Chondrocyte (in vitro differentiated cells): ENCODE results near the gene CEP97. TPM values are rescaled to one million over a fixed set of nuclear protein-coding genes. Genes with fewer than 3 reads are reported as not detected.
A peak's percentile ranks its signal among the peaks of the same experiment; 100 is the strongest.

Experiments
- DNase-seq: peaks from one replicate; pipeline ENCODE4 v3.0.0; 2021; ENCODE audit warnings: mixed read lengths, low spot score
- H3K27ac Mint-ChIP-seq: one replicate; pipeline ENCODE4 v1.8.0; 2021; ENCODE audit warnings: mild to moderate bottlenecking, moderate library complexity, mixed read lengths; ENCODE audit not compliant: unreplicated experiment
- H3K27me3 Mint-ChIP-seq: 2 replicates; pipeline ENCODE4 v1.8.0; 2021; ENCODE audit warnings: low read depth, mixed read lengths
- H3K36me3 Mint-ChIP-seq: 2 replicates; pipeline ENCODE4 v1.8.0; 2021; ENCODE audit warnings: low read depth, mixed read lengths
- H3K4me1 Mint-ChIP-seq: 2 replicates; pipeline ENCODE4 v1.8.0; 2021; ENCODE audit warnings: low read depth, mild to moderate bottlenecking, mixed read lengths
- H3K4me3 Mint-ChIP-seq: one replicate; pipeline ENCODE4 v1.8.0; 2021; ENCODE audit warnings: mild to moderate bottlenecking, moderate library complexity, mixed read lengths; ENCODE audit not compliant: unreplicated experiment
- H3K9me3 Mint-ChIP-seq: 2 replicates; pipeline ENCODE4 v1.8.0; 2021; ENCODE audit warnings: low read depth, mixed read lengths
- CTCF ChIP-seq: fragments of 200-600 bp; sonication (generic); IDR thresholded peaks from 2 replicates; pipeline ENCODE4 v1.5.0; 2021; ENCODE audit warnings: antibody characterized with exemption, mild to moderate bottlenecking, moderate library complexity
- total RNA-seq: library from RNA; stranded (reverse); gene quantifications from 3 replicates; pipeline ENCODE4 v1.2.1, GENCODE V29; 2021

CEP97 gene
- total RNA-seq, 1 donor from 2014 or later, result 11.8 TPM

DNA sequence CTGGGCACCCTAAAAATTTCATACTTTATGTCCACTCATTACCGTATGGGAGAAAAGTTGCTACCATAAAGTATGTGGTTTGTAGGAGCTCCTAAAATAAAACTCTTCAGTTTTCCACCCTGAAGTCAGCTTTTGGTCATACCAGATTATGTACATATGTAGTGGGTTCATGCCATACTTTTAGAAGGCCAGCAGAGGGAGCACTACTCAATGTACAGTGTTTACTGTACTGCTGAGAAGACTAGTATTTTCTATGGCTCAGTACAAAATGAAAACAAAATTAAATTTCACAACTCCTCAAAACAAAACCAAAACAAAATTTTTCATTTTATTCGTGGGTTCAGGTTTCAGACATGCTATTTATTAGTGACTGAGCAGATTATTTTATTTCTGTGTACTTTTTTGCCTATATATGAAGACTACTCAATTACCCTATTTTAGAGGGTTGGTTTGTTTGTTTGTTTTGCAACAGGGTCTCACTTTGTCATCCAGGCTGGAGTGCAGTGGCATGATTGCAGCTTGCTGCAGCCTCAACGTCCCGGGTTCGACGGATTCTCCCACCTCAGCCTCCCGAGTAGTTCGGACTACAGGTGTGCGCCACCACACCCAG, 78.9 kb downstream of the CEP97 start:
- no peak for DNase-seq
- no peak overlapping the region for H3K27ac Mint-ChIP-seq
- H3K9me3 Mint-ChIP-seq, result peaks cover 5% of the 10 kb centered on the region
- H3K36me3 Mint-ChIP-seq, result peaks cover 4% of the 10 kb centered on the region
- H3K4me3 Mint-ChIP-seq, result no peak overlapping the region
- no peaks in the 10 kb centered on the region for H3K27me3 Mint-ChIP-seq
- peak; percentile 95 for TF ChIP-seq CTCF
- no peaks in the 10 kb centered on the region for H3K4me1 Mint-ChIP-seq

- Mint-ChIP-seq H3K27ac (no peak overlapping the region), H3K4me1 (peaks cover under 1% of the 10 kb centered on the region), H3K36me3 (peaks cover 4% of the 10 kb centered on the region), H3K4me3 (no peak overlapping the region), H3K9me3 (peaks cover 5% of the 10 kb centered on the region), H3K27me3 (no peaks in the 10 kb centered on the region)
- no peak for TF ChIP-seq CTCF
- DNase-seq, result no peak
These were observed 79.5 kb downstream of the CEP97 start for GRCh38 chr3:101803939-101804338.

DNA sequence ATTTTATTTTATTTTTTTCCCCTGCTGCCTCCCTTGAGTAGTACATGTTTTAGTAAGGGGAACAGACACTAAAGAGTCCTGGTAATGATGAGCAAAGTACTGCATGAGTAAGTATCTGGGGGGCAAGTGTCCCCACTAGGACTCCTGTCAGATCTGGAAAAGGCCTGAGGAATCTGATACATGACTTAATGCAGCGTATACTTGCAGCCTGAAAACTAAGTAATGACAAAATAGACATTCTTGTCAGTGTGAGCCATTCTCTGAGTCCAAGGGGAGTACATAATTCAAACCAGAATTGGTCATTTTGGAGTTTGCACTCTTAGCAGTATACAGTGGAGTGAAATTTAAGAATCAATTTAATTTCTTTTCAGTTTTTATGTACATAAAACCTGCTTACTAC, 82.1 kb downstream of the CEP97 start:
- no peak for DNase-seq
- no peaks in the 10 kb centered on the region for H3K9me3 Mint-ChIP-seq
- H3K27ac Mint-ChIP-seq, result no peak overlapping the region
- no peaks in the 10 kb centered on the region for H3K27me3 Mint-ChIP-seq
- no peak overlapping the region for H3K4me3 Mint-ChIP-seq
- peaks cover 4% of the 10 kb centered on the region for H3K36me3 Mint-ChIP-seq
- peaks cover 16% of the 10 kb centered on the region for H3K4me1 Mint-ChIP-seq
- TF ChIP-seq CTCF, result no peak

DNA sequence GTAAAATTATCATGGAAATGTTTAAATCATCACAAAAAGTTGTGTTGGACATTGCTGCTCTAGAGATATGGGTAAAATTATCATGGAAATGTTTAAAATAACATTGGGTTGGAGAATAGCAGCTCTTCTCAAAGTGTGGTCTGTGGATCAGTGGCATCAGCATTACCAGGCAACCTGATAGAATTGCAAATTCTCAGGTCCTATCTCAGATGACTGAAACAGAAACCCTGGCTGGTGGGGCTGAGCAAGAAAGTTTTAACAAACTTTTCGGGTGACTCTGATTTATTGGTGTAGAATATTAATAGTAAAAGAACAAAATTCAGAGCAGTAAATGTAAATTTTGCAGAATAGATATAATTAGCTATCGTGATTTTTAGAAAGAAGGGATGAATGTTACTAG, 83.5 kb downstream of the CEP97 start:
- no peak for DNase-seq
- Mint-ChIP-seq H3K9me3 (no peaks in the 10 kb centered on the region), H3K27me3 (no peaks in the 10 kb centered on the region), H3K4me1 (peaks cover 16% of the 10 kb centered on the region), H3K36me3 (peaks cover 4% of the 10 kb centered on the region), H3K4me3 (no peak overlapping the region), H3K27ac (no peak overlapping the region)
- TF ChIP-seq CTCF, result no peak

- TF ChIP-seq CTCF, result peak; percentile 86
- Mint-ChIP-seq H3K4me3 (no peak overlapping the region), H3K4me1 (peaks cover 16% of the 10 kb centered on the region), H3K27me3 (no peaks in the 10 kb centered on the region), H3K27ac (peak overlapping the region; percentile 43), H3K9me3 (no peaks in the 10 kb centered on the region), H3K36me3 (peaks cover 3% of the 10 kb centered on the region)
- no peak for DNase-seq
These were observed 85.0 kb downstream of the CEP97 start for GRCh38 chr3:101809178-101810021.
